GM12878 (cell line): Measurements from ENCODE around the gene ZNF322. TPM values are rescaled to one million over a fixed set of nuclear protein-coding genes. Genes with fewer than 3 reads are reported as not detected.

Experiments
- ATAC-seq: fragments of 200-7000 bp; cut with Tn5 transposase; 3 replicates; pipeline ENCODE4 v1.9.1; 2020; ENCODE audit warnings: mild to moderate bottlenecking, moderate library complexity
- BruUV-seq: library from RNA; stranded (reverse); fragments of 400-500 nt; replicated peaks from 2 replicates; lab custom pipeline; 2021; lab: Mats Ljungman, UMichigan
- CTCF ChIA-PET: fragments of 300-600 bp; sonication (Branson Sonifier 250); formaldehyde crosslinking; extraction: SDS; loops from one replicate; lab custom pipeline; 2021; ENCODE audit warnings: inconsistent platforms; lab: Yijun Ruan, JAX
- POLR2A ChIA-PET: fragments of 350-600 bp; formaldehyde crosslinking; extraction: SDS; loops from one replicate; lab custom pipeline; 2021; ENCODE audit warnings: inconsistent platforms; lab: Charles Lee
- RAD21 ChIA-PET: fragments of 300-600 bp; sonication (Branson Sonifier 250); formaldehyde crosslinking; loops from one replicate; lab custom pipeline; 2023; ENCODE audit warnings: antibody characterized with exemption; ENCODE audit not compliant: unreplicated experiment; lab: Charles Lee
- SMC1A ChIA-PET: fragments of 300-600 bp; sonication (Branson Sonifier 250); formaldehyde crosslinking; loops from one replicate; lab custom pipeline; 2023; ENCODE audit not compliant: unreplicated experiment, uncharacterized antibody; lab: Charles Lee
- DNase-seq: peaks from one replicate; pipeline ENCODE4 v3.0.0-alpha.2; 2011; ENCODE audit warnings: low read depth, low spot score
- FAIRE-seq: peaks from 3 replicates; lab custom pipeline; 2011; peaks lifted over from hg19 to GRCh38; lab: Jason Lieb, UNC
- H2AFZ ChIP-seq: 2 replicates; pipeline ENCODE4 v1.6.0; 2011; ENCODE audit warnings: low read depth, low read length, control low read depth; ENCODE audit not compliant: control insufficient read depth
- H3K27ac ChIP-seq: 2 replicates; pipeline ENCODE4 v1.5.1; 2011; ENCODE audit warnings: control low read depth; ENCODE audit not compliant: control insufficient read depth, insufficient read depth
- H3K27me3 ChIP-seq, 2 experiments: replicated peaks in 1 of 2; 2 replicates each; pipeline versions ENCODE4 v1.6.0 to v1.6.1; 2011; ENCODE audit warnings: low read length in 1 of 2; ENCODE audit not compliant: control insufficient read depth in 2 of 2, insufficient read depth in 2 of 2
- H3K36me3 ChIP-seq, 2 experiments: 2 replicates each; pipeline ENCODE4 v1.5.1; 2011; ENCODE audit warnings: low read length in 1 of 2; ENCODE audit not compliant: control insufficient read depth in 2 of 2, insufficient read depth in 2 of 2
- H3K4me1 ChIP-seq: 2 replicates; pipeline ENCODE4 v1.6.1; 2011; ENCODE audit warnings: mild to moderate bottlenecking, low read length, moderate library complexity, mixed read lengths; ENCODE audit not compliant: control insufficient read depth, insufficient read depth
- H3K4me2 ChIP-seq: 2 replicates; pipeline ENCODE4 v1.6.0; 2011; ENCODE audit warnings: control low read depth; ENCODE audit not compliant: control insufficient read depth, insufficient read depth
- H3K4me3 ChIP-seq: fragments of 200-600 bp; sonication (generic); 2 replicates; pipeline ENCODE4 v1.5.1; 2016
- H3K79me2 ChIP-seq: 2 replicates; pipeline ENCODE4 v1.6.0; 2011; ENCODE audit warnings: low read length; ENCODE audit not compliant: control insufficient read depth, insufficient read depth
- H3K9ac ChIP-seq: 2 replicates; pipeline ENCODE4 v1.8.0; 2011; ENCODE audit warnings: low read length, control low read depth, mixed read lengths; ENCODE audit not compliant: control insufficient read depth, insufficient read depth
- H3K9me3 ChIP-seq: replicated peaks from 3 replicates; pipeline ENCODE4 v1.5.1; 2011; ENCODE audit warnings: mild to moderate bottlenecking, low read length; ENCODE audit not compliant: control insufficient read depth, insufficient read depth
- H4K20me1 ChIP-seq: 2 replicates; pipeline ENCODE4 v1.6.0; 2011; ENCODE audit not compliant: control insufficient read depth, insufficient read depth
- CBFB ChIP-seq: IDR thresholded peaks from 2 replicates; pipeline ENCODE4 v1.6.1; 2016; ENCODE audit warnings: antibody characterized with exemption, low read depth
- ETV6 ChIP-seq, 2 experiments: fragments of 450-650 bp in 1 of 2; IDR thresholded peaks in 1 of 2; conservative IDR thresholded peaks in 1 of 2; 2 replicates each; pipeline ENCODE4 v1.6.1; 2014; ENCODE audit warnings: antibody characterized with exemption in 1 of 2, borderline replicate concordance in 1 of 2, low read depth in 1 of 2, mild to moderate bottlenecking in 1 of 2, moderate library complexity in 1 of 2
- HDAC2 ChIP-seq: fragments of 200-600 bp; sonication (generic); IDR thresholded peaks from 2 replicates; pipeline ENCODE4 v1.6.1; 2017
- IRF3 ChIP-seq: fragments of 450-650 bp; IDR thresholded peaks from 2 replicates; pipeline ENCODE4 v1.6.1; 2014; ENCODE audit warnings: mild to moderate bottlenecking
- JUND ChIP-seq: IDR thresholded peaks from 2 replicates; pipeline ENCODE4 v1.6.1; 2012; ENCODE audit warnings: low read depth, mild to moderate bottlenecking, low read length, improper control_type of control experiment, moderate library complexity
- MEF2B ChIP-seq: fragments of 450-650 bp; IDR thresholded peaks from 2 replicates; pipeline ENCODE4 v1.6.1; 2018; ENCODE audit warnings: mild to moderate bottlenecking, moderate library complexity; ENCODE audit not compliant: partially characterized antibody, poor library complexity, severe bottlenecking
- MTA2 ChIP-seq: fragments of 450-650 bp; IDR thresholded peaks from 2 replicates; pipeline ENCODE4 v1.6.1; 2016; ENCODE audit warnings: low read depth, mild to moderate bottlenecking, moderate library complexity
- MYB ChIP-seq: fragments of 150-350 bp; IDR thresholded peaks from 2 replicates; pipeline ENCODE4 v1.6.1; 2014; ENCODE audit warnings: mild to moderate bottlenecking, low read depth, low read length, borderline replicate concordance
- NR2C1 ChIP-seq: fragments of 450-650 bp; IDR thresholded peaks from 2 replicates; pipeline ENCODE4 v1.6.1; 2017; ENCODE audit warnings: antibody characterized with exemption, mild to moderate bottlenecking, moderate library complexity
- POLR2AphosphoS2 ChIP-seq: IDR thresholded peaks from 2 replicates; pipeline ENCODE4 v1.6.1; 2011; ENCODE audit warnings: low read depth, mild to moderate bottlenecking, low read length, improper control_type of control experiment, moderate library complexity
- RB1 ChIP-seq: fragments of 450-650 bp; formaldehyde crosslinking; IDR thresholded peaks from 2 replicates; pipeline ENCODE4 v1.6.1; 2017; ENCODE audit warnings: mild to moderate bottlenecking, borderline replicate concordance
- RUNX3 ChIP-seq: IDR thresholded peaks from 2 replicates; pipeline ENCODE4 v1.6.1; 2012; ENCODE audit warnings: low read length, inconsistent platforms
- SMARCA5 ChIP-seq: fragments of 450-650 bp; IDR thresholded peaks from 2 replicates; pipeline ENCODE4 v1.6.1; 2017; ENCODE audit warnings: mild to moderate bottlenecking
- SUPT20H ChIP-seq: IDR thresholded peaks from 2 replicates; pipeline ENCODE4 v1.6.1; 2011; ENCODE audit warnings: low read depth, mild to moderate bottlenecking, low read length, moderate library complexity, borderline replicate concordance; ENCODE audit not compliant: control insufficient read depth
- SUZ12 ChIP-seq: fragments of 200-600 bp; sonication (generic); IDR thresholded peaks from one replicate; pipeline ENCODE4 v1.6.1; 2018; ENCODE audit warnings: antibody characterized with exemption, mild to moderate bottlenecking; ENCODE audit not compliant: unreplicated experiment
- TCF3 ChIP-seq: IDR thresholded peaks from 2 replicates; pipeline ENCODE4 v1.6.1; 2012; ENCODE audit warnings: low read depth, mild to moderate bottlenecking, low read length, borderline replicate concordance; ENCODE audit not compliant: insufficient read depth
- WGBS: methylation state at CpG from one replicate; pipeline ENCODE4 v1.1.6; 2016; ENCODE audit warnings: low lambda C conversion rate; ENCODE audit not compliant: insufficient replicate concordance, insufficient coverage; ENCODE audit errors: missing lambda C conversion rate; 5-methylcytosine and 5-hydroxymethylcytosine counted together
- in situ Hi-C: fragments of 300-500 bp; cut with MboI; formaldehyde crosslinking; loops from 9 replicates; pipeline ENCODE4 v1.14.3; 2018; ENCODE audit warnings: mixed read lengths
- intact Hi-C: fragments of 100-400 bp; cut with micrococcal nuclease; formaldehyde crosslinking; loops from one replicate; pipeline ENCODE4 v1.14.2; 2022; ENCODE audit not compliant: unreplicated experiment
- polyA plus RNA-seq, 11 experiments: library from polyadenylated mRNA; depleted of rRNA in 4 of 11; unstranded in 6 of 11; stranded (reverse) in 5 of 11; fragments of >200 nt; fragmentation: Nextera tagmentation in 4 of 11; fragmentation: Illumina TruSeq in 1 of 11; extraction: Ambion mirVana in 4 of 11; extraction: Trizol in 1 of 11; gene quantifications; 1 replicate in 1 of 11; 2 replicates in 10 of 11; pipeline versions ENCODE4 v1.2.1 to v1.2.3, GENCODE V29; 2011 to 2016; ENCODE audit warnings: inconsistent platforms in 2 of 11, missing spikeins in 2 of 11, low read depth in 1 of 11
- total RNA-seq, 4 experiments: library from RNA; depleted of rRNA in 3 of 4; stranded (reverse); fragments of >200 nt in 3 of 4; fragmentation: Illumina TruSeq in 1 of 4; extraction: Trizol in 1 of 4; gene quantifications; 2 replicates each; pipeline versions ENCODE4 v1.2.1 to v1.2.3, GENCODE V29; 2013 to 2021
- TF ChIP-seq, protein P1 (sequence below): fragments of 450-650 bp; IDR thresholded peaks from 2 replicates; pipeline ENCODE4 v1.6.1; 2017; ENCODE audit warnings: low read depth, mild to moderate bottlenecking, moderate library complexity
- TF ChIP-seq, protein P2 (sequence below), 3 experiments: IDR thresholded peaks in 2 of 3; conservative IDR thresholded peaks in 1 of 3; 2 replicates each; pipeline ENCODE4 v1.5.1; 2011; ENCODE audit warnings: low read depth in 3 of 3, low read length in 3 of 3, mild to moderate bottlenecking in 3 of 3, control low read depth in 2 of 3, moderate library complexity in 2 of 3, inconsistent platforms in 1 of 3, mixed read lengths in 1 of 3; ENCODE audit not compliant: control insufficient read depth in 2 of 3, insufficient read depth in 1 of 3; ENCODE audit errors: extremely low read depth in 1 of 3

The ZNF322 gene
- total and polyA plus RNA-seq, 10 of the 15 experiments (the other 5 are each of a cell fraction or from before 2014, with no cell fraction given) = 2.7 to 19.1 (median 11.9) TPM

GRCh38 chr6:26660000-26660361, 435 bp upstream of the ZNF322 start:
- Histone ChIP-seq H4K20me1 (no peaks in the 10 kb centered on the region), H3K4me2 (peak overlapping the region; percentile 76), H3K4me1 (no peaks in the 10 kb centered on the region), H2AFZ (peak overlapping the region; percentile 88), H3K9ac (peak overlapping the region; percentile 80), H3K36me3 (peaks cover 0 to 5% of the 10 kb centered on the region in 2 experiments; a peak in 1 of 4 replicates), H3K4me3 (peak overlapping the region; percentile 61), H3K79me2 (peaks cover 8% of the 10 kb centered on the region), H3K27ac (peak overlapping the region; percentile 59; the same call in 1 of the 2 replicates), H3K9me3 (no peaks in the 10 kb centered on the region; the same call in 1 of the 3 replicates), H3K27me3 (no peaks in the 10 kb centered on the region)
- ChIA-PET POLR2A (no interaction called here), RAD21 (no interaction called here), CTCF (interaction anchor here (1.0 to 1.2 kb wide), 3 partner anchors 14 to 410 kb away, joined by 3 to 6 read pairs (median 3); no protein-coding TSS in a partner anchor), SMC1A (interaction anchor here (1.1 kb wide), 1 partner anchor 68 kb away, joined by 3 read pairs; no protein-coding TSS in a partner anchor)
- in situ Hi-C loops (loop anchor here (25.0 kb wide), 4 partner anchors 727 to 1677 kb away; partner anchors contain the start of genes ZKSCAN3, ZNF165, ZNF391 and ZSCAN31), intact Hi-C loops (no loop called here)
- no TSS peak for BruUV-seq
- ATAC-seq (peak; percentile 60), DNase-seq (no peak), FAIRE-seq (no peak)
- WGBS = 1% methylated on average over 5 of the region's 5 CpGs
- TF ChIP-seq RB1 = no peak
- no peak for TF ChIP-seq MTA2
- no peak for TF ChIP-seq SUZ12
- TF ChIP-seq, protein P1, sequence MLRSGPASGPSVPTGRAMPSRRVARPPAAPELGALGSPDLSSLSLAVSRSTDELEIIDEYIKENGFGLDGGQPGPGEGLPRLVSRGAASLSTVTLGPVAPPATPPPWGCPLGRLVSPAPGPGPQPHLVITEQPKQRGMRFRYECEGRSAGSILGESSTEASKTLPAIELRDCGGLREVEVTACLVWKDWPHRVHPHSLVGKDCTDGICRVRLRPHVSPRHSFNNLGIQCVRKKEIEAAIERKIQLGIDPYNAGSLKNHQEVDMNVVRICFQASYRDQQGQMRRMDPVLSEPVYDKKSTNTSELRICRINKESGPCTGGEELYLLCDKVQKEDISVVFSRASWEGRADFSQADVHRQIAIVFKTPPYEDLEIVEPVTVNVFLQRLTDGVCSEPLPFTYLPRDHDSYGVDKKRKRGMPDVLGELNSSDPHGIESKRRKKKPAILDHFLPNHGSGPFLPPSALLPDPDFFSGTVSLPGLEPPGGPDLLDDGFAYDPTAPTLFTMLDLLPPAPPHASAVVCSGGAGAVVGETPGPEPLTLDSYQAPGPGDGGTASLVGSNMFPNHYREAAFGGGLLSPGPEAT = 0 out of 2 replicates have a peak, but pooled peaks have one; percentile 9
- TF ChIP-seq NR2C1 = no peak
- no peak for TF ChIP-seq CBFB
- TF ChIP-seq IRF3 = no peak
- no peak for TF ChIP-seq POLR2AphosphoS2
- TF ChIP-seq HDAC2 = no peak
- TF ChIP-seq, protein P2, sequence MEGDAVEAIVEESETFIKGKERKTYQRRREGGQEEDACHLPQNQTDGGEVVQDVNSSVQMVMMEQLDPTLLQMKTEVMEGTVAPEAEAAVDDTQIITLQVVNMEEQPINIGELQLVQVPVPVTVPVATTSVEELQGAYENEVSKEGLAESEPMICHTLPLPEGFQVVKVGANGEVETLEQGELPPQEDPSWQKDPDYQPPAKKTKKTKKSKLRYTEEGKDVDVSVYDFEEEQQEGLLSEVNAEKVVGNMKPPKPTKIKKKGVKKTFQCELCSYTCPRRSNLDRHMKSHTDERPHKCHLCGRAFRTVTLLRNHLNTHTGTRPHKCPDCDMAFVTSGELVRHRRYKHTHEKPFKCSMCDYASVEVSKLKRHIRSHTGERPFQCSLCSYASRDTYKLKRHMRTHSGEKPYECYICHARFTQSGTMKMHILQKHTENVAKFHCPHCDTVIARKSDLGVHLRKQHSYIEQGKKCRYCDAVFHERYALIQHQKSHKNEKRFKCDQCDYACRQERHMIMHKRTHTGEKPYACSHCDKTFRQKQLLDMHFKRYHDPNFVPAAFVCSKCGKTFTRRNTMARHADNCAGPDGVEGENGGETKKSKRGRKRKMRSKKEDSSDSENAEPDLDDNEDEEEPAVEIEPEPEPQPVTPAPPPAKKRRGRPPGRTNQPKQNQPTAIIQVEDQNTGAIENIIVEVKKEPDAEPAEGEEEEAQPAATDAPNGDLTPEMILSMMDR (IDR thresholded peaks at IDR 0.05 in 2 of 3, conservative IDR thresholded peaks at IDR 0.05 in 1 of 3; ENCODE audit: control insufficient read depth in 2 of 3, extremely low read depth in 1 of 3, insufficient read depth in 1 of 3, low read depth in 3 of 3, low read length in 3 of 3) = 0 out of 6 replicates have a peak, but pooled peaks of 2 of the 3 experiments have one; percentile 12 to 14
- TF ChIP-seq SMARCA5 = 0 out of 2 replicates have a peak, but pooled peaks have one; percentile 35
- TF ChIP-seq MYB = no peak
- TF ChIP-seq SUPT20H = no peak
- TF ChIP-seq MEF2B = peak; percentile 19
- TF ChIP-seq RUNX3 = no peak
- TF ChIP-seq ETV6 (conservative IDR thresholded peaks at IDR 0.05 in 1 of 2, IDR thresholded peaks at IDR 0.05 in 1 of 2; ENCODE audit: borderline replicate concordance in 1 of 2, low read depth in 1 of 2) = no peak
- TF ChIP-seq TCF3 = no peak
- TF ChIP-seq JUND = no peak
